Panc1 (cell line): ENCODE data around the gene ONECUT1. TPM values are rescaled to one million over a fixed set of nuclear protein-coding genes. Genes with fewer than 3 reads are reported as not detected.

Experiments used
- ATAC-seq: fragments of 200-7000 bp; cut with Tn5 transposase; 2 replicates; pipeline ENCODE4 v1.9.1; 2020; ENCODE audit warnings: mild to moderate bottlenecking, moderate library complexity
- BruUV-seq: library from RNA; stranded (reverse); fragments of 400-500 nt; replicated peaks from 2 replicates; lab custom pipeline; 2021; lab: Mats Ljungman, UMichigan
- CTCF ChIA-PET: fragments of 300-600 bp; sonication (Branson Sonifier 250); formaldehyde crosslinking; loops from one replicate; lab custom pipeline; 2022; ENCODE audit warnings: antibody characterized with exemption; lab: Charles Lee
- POLR2A ChIA-PET: fragments of 300-600 bp; sonication (Branson Sonifier 250); formaldehyde crosslinking; loops from one replicate; lab custom pipeline; 2022; ENCODE audit warnings: antibody characterized with exemption; lab: Charles Lee
- DNase-seq: peaks from one replicate; pipeline ENCODE4 v3.0.0-alpha.2; 2010; ENCODE audit warnings: low read depth, low spot score
- H3K27ac ChIP-seq: 2 replicates; pipeline ENCODE4 v1.5.1; 2011; ENCODE audit warnings: mild to moderate bottlenecking, low read length, inconsistent platforms
- H3K27me3 ChIP-seq: fragments of 200-500 bp; sonication (Bioruptor generic); 2 replicates; pipeline ENCODE4 v1.6.0; 2014; ENCODE audit warnings: low read length, inconsistent platforms; ENCODE audit not compliant: control insufficient read depth, insufficient read depth
- H3K36me3 ChIP-seq: fragments of 200-500 bp; sonication (Bioruptor generic); 2 replicates; pipeline ENCODE4 v1.5.1; 2014; ENCODE audit warnings: inconsistent platforms, mild to moderate bottlenecking, low read length, moderate library complexity; ENCODE audit not compliant: control insufficient read depth, insufficient read depth
- H3K4me1 ChIP-seq: 2 replicates; pipeline ENCODE4 v1.5.1; 2011; ENCODE audit warnings: inconsistent platforms, mild to moderate bottlenecking, low read length, moderate library complexity; ENCODE audit not compliant: control insufficient read depth, insufficient read depth
- H3K4me3 ChIP-seq, 2 experiments: 2 replicates each; pipeline ENCODE4 v1.5.1; 2011 to 2012; ENCODE audit warnings: low read depth in 2 of 2, low read length in 2 of 2, mild to moderate bottlenecking in 2 of 2, inconsistent platforms in 1 of 2, moderate library complexity in 1 of 2
- H3K9me3 ChIP-seq: fragments of 200-500 bp; sonication (Bioruptor generic); 2 replicates; pipeline ENCODE4 v1.5.1; 2014; ENCODE audit warnings: low read depth, mild to moderate bottlenecking, inconsistent platforms, low read length, moderate library complexity; ENCODE audit not compliant: control insufficient read depth, insufficient read depth
- POLR2AphosphoS5 ChIP-seq: IDR thresholded peaks from 2 replicates; pipeline ENCODE4 v1.6.1; 2012; ENCODE audit warnings: mild to moderate bottlenecking, low read depth, low read length, moderate library complexity
- SIN3A ChIP-seq: IDR thresholded peaks from 2 replicates; pipeline ENCODE4 v1.6.1; 2012; ENCODE audit warnings: low read depth, mild to moderate bottlenecking, low read length, moderate library complexity, borderline replicate concordance; ENCODE audit not compliant: insufficient read depth
- TCF7L2 ChIP-seq: IDR thresholded peaks from 2 replicates; pipeline ENCODE4 v1.6.1; 2011; ENCODE audit warnings: mild to moderate bottlenecking, low read depth, low read length, inconsistent platforms
- in situ Hi-C: cut with HindIII; loops from 2 replicates; pipeline ENCODE4 v1.10.0; 2016; ENCODE audit warnings: low sequenced_read_pairs, low pct_unique_long_range_greater_than_20kb
- intact Hi-C: fragments of 100-400 bp; cut with micrococcal nuclease; formaldehyde crosslinking; loops from one replicate; pipeline ENCODE4 v1.10.0; 2022; ENCODE audit not compliant: unreplicated experiment
- total RNA-seq: library from RNA; stranded (reverse); gene quantifications from one replicate; pipeline ENCODE4 v1.2.1, GENCODE V29; 2021; ENCODE audit not compliant: unreplicated experiment
- TF ChIP-seq, protein P1 (sequence below): fragments of 450-650 bp; IDR thresholded peaks from 2 replicates; pipeline ENCODE4 v1.5.1; 2017; ENCODE audit warnings: mild to moderate bottlenecking
- TF ChIP-seq, protein P2 (sequence below), 2 experiments: IDR thresholded peaks; 2 replicates each; pipeline ENCODE4 v1.6.1; 2011 to 2012; ENCODE audit warnings: low read depth in 2 of 2, control low read depth in 1 of 2, low read length in 1 of 2, mild to moderate bottlenecking in 1 of 2, moderate library complexity in 1 of 2; ENCODE audit not compliant: insufficient read depth in 1 of 2

ONECUT1 gene
- total RNA-seq, 1 experiment from 2014 or later, result 0.18 TPM

DNA sequence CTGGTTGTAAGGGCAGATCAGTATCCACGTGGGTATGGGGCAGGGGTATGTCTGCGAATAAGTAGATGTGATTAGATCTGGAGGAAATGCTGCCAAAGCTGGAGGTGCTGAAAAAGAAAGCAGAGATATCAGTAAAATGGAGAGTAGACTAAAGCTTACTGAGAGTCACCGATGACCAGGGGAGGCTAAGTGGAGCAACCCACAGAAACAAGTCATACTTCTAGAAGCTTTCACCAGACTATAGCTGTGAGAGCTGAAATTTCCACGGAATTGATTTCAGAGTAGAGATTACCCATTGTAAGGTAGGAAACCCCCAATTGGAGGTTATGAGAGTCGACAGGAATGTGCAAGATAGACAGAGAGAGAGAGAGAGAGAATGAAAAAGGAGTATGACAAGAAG lies 27.5 kb downstream of the ONECUT1 start:
- no peaks in the 10 kb centered on the region for H3K9me3 ChIP-seq
- no peak overlapping the region for H3K4me3 ChIP-seq
- in situ Hi-C loops (no loop called here), intact Hi-C loops (no loop called here)
- ChIA-PET POLR2A (no interaction called here), CTCF (no interaction called here)
- ATAC-seq, result no peak
- no peak for DNase-seq
- H3K4me1 ChIP-seq, result no peaks in the 10 kb centered on the region
- TF ChIP-seq, protein P1, sequence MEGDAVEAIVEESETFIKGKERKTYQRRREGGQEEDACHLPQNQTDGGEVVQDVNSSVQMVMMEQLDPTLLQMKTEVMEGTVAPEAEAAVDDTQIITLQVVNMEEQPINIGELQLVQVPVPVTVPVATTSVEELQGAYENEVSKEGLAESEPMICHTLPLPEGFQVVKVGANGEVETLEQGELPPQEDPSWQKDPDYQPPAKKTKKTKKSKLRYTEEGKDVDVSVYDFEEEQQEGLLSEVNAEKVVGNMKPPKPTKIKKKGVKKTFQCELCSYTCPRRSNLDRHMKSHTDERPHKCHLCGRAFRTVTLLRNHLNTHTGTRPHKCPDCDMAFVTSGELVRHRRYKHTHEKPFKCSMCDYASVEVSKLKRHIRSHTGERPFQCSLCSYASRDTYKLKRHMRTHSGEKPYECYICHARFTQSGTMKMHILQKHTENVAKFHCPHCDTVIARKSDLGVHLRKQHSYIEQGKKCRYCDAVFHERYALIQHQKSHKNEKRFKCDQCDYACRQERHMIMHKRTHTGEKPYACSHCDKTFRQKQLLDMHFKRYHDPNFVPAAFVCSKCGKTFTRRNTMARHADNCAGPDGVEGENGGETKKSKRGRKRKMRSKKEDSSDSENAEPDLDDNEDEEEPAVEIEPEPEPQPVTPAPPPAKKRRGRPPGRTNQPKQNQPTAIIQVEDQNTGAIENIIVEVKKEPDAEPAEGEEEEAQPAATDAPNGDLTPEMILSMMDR, result no peak
- TF ChIP-seq SIN3A, result no peak
- no peak for TF ChIP-seq POLR2AphosphoS5
- TF ChIP-seq TCF7L2, result no peak
- TF ChIP-seq, protein P2, sequence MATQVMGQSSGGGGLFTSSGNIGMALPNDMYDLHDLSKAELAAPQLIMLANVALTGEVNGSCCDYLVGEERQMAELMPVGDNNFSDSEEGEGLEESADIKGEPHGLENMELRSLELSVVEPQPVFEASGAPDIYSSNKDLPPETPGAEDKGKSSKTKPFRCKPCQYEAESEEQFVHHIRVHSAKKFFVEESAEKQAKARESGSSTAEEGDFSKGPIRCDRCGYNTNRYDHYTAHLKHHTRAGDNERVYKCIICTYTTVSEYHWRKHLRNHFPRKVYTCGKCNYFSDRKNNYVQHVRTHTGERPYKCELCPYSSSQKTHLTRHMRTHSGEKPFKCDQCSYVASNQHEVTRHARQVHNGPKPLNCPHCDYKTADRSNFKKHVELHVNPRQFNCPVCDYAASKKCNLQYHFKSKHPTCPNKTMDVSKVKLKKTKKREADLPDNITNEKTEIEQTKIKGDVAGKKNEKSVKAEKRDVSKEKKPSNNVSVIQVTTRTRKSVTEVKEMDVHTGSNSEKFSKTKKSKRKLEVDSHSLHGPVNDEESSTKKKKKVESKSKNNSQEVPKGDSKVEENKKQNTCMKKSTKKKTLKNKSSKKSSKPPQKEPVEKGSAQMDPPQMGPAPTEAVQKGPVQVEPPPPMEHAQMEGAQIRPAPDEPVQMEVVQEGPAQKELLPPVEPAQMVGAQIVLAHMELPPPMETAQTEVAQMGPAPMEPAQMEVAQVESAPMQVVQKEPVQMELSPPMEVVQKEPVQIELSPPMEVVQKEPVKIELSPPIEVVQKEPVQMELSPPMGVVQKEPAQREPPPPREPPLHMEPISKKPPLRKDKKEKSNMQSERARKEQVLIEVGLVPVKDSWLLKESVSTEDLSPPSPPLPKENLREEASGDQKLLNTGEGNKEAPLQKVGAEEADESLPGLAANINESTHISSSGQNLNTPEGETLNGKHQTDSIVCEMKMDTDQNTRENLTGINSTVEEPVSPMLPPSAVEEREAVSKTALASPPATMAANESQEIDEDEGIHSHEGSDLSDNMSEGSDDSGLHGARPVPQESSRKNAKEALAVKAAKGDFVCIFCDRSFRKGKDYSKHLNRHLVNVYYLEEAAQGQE (IDR thresholded peaks at IDR 0.05; ENCODE audit: insufficient read depth in 1 of 2, low read depth in 2 of 2, low read length in 1 of 2), result no peak
- no peak overlapping the region for H3K27ac ChIP-seq
- H3K27me3 ChIP-seq, result peaks cover 22% of the 10 kb centered on the region
- H3K36me3 ChIP-seq, result no peaks in the 10 kb centered on the region
- no TSS peak for BruUV-seq

DNA sequence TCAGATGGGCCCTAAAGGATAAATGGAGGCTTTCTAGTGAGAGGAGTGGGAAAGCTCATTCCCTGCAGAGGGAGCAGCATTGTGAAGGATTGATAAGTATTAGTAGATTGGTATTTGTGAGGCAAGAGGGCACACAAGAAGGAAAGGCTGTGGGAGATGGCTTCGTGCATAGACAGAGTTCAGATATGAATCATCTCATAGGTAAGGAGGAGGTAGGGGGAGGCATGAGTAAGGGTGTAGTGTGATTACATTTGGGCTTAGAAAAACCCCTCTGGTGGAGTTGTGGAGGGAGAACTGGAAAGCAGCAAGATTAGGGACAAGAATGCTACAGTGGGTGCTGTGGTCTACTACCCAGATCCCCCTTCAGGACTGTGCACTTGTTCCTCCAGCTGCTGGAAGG lies 29.6 kb downstream of the ONECUT1 start:
- ChIA-PET CTCF (no interaction called here), POLR2A (no interaction called here)
- H3K9me3 ChIP-seq, result no peaks in the 10 kb centered on the region
- no peak for ATAC-seq
- H3K27ac ChIP-seq, result no peak overlapping the region
- TF ChIP-seq TCF7L2, result no peak
- no peak for TF ChIP-seq SIN3A
- TF ChIP-seq, protein P2 (IDR thresholded peaks at IDR 0.05; ENCODE audit: insufficient read depth in 1 of 2, low read depth in 2 of 2, low read length in 1 of 2), result no peak
- TF ChIP-seq, protein P1, result no peak
- no peak for TF ChIP-seq POLR2AphosphoS5
- H3K27me3 ChIP-seq, result peaks cover 22% of the 10 kb centered on the region
- H3K36me3 ChIP-seq, result no peaks in the 10 kb centered on the region
- BruUV-seq, result no TSS peak
- H3K4me3 ChIP-seq, result no peak overlapping the region
- H3K4me1 ChIP-seq, result no peaks in the 10 kb centered on the region
- in situ Hi-C loops (no loop called here), intact Hi-C loops (no loop called here)
- DNase-seq, result no peak
